Fibroblast of villous mesenchyme (primary cell): ENCODE results near the gene MSANTD1. TPM values are rescaled to one million over a fixed set of nuclear protein-coding genes. Genes with fewer than 3 reads are reported as not detected.

Experiments
- DNase-seq: peaks from one replicate; pipeline ENCODE4 v3.0.0-alpha.2; 2010; ENCODE audit warnings: low read depth
- H3K4me3 ChIP-seq: 2 replicates; pipeline ENCODE4 v1.5.1; 2011; ENCODE audit warnings: low read depth, mild to moderate bottlenecking, low read length
- CTCF ChIP-seq: IDR thresholded peaks from 2 replicates; pipeline ENCODE4 v1.5.1; 2012; ENCODE audit warnings: low read depth, mild to moderate bottlenecking, low read length; ENCODE audit not compliant: insufficient read depth
- total RNA-seq: library from RNA; depleted of rRNA; stranded (reverse); fragments of >200 nt; gene quantifications from 2 replicates; pipeline ENCODE4 v1.2.3, GENCODE V29; 2012

Gene MSANTD1
- total RNA-seq: 0.64 and 0.86 TPM in 2 replicates

DNA sequence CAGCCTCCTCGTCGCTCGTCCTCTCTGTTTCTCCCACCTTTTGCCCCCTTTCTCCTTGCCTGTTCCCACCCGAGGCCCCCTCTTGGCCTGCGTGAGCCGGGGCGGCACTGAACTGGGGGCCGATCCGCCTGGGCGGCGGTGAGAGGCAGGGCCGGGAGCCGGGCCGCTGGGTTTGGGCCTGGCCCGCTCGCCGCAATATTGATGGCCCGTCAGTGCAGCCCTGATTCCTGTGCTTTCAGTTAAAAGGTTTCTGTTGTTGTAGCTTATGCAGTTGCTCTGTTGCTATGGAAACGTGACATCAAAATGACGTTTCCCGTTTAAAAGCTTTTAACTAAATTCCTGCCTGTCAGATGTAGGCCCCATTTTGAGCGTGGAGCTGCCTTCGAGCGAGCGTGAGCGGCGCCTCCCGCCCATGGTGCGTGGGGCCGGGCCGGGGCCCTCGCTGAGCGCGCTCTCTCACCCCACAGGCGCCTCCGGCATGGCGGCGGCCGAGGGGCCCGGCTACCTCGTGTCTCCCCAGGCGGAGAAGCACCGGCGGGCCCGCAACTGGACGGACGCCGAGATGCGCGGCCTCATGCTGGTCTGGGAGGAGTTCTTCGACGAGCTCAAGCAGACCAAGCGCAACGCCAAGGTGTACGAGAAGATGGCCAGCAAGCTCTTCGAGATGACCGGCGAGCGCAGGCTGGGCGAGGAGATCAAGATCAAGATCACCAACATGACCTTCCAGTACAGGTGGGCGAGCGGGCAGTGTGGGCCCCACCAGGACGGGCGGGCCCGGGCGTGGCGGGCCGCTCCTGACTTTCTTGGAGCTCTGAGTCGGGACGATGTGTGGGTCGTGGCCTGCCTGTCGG lies at the start of gene MSANTD1:
TSS of gene MSANTD1 (plus strand) at position 349 of the 851 bp plus-strand sequence. CDS start at position 413, 64 bp downstream.
- DNase-seq: peak; percentile 25
- TF ChIP-seq CTCF: no peak
- H3K4me3 ChIP-seq: no peak within 1 kb of the TSS

DNA sequence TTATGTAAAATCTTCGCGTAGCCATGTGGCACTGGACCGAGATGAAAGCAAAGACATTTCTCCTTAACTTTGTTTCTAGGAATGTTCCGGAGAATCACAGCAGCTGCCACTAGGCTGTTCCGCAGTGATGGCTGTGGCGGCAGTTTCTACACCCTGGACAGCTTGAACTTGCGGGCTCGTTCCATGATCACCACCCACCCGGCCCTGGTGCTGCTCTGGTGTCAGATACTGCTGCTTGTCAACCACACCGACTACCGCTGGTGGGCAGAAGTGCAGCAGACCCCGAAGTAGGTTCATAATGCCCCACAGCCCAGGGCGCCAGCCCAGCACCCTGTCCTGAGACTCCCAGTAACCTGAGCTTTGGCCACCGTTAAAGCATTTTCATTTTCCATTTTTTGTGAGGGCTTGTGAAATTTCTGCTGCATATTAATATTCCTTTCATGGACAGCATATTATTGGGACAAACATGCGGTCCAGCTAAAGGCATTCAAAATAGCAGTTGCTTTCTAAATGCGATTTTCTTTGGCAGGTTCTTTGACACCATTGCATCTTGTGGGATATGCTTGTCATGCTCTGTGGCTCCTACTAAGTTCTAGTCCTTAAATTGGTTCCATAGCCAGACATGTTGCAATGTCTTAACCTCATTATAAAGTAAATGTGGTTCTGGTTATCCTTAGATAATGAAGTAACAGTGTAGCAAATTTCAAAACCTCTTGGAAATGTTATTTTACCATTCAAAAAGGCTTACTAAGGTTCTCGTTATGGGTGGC lies 49.1 kb upstream of the MSANTD1 start:
- TF ChIP-seq CTCF: no peak

DNA sequence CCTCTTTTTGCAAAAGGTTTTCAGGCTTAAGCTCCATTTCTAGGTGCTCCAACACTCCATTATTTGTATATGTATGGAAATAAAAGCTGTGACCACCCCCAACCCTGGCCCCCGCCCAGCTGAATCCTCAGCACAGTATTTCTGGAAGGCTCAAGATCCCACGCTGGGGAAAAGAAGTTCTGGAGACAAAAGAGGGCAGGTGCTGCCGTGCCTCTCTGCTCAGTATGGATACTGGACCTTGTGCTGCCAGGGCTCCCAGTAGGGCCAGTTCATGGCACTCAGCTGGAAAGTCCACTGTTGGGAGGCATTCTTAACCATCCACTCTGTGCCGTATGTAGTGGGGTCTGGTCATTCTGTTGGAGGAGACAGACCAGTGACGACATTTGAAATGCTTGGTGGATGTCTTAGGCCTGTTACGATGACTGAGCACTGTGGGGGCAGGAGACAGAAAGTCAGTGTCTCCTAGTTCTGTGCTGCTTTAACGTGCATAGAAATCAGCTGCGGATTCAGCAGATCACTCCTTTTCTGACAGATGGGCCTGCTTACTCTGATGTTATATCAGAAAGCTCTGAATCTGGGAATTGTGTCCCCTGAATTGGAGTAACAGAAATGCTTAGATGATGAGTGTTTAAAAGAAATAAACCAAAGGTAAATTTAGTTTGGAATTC lies 48.4 kb upstream of the MSANTD1 start:
- TF ChIP-seq CTCF: no peak
- DNase-seq: no peak
- no peak overlapping the region for H3K4me3 ChIP-seq

More for the DNA sequence above, 49.1 kb upstream of the MSANTD1 start:
- H3K4me3 ChIP-seq: no peak overlapping the region
- peak; percentile 36 for DNase-seq

GRCh38 chr4:3201718-3202702 lies 46.9 kb upstream of the MSANTD1 start:
- H3K4me3 ChIP-seq: no peak overlapping the region
- peak; percentile 73 for DNase-seq
- TF ChIP-seq CTCF: no peak

GRCh38 chr4:3202836-3203820 lies 45.8 kb upstream of the MSANTD1 start:
- peak; percentile 83 for DNase-seq
- TF ChIP-seq CTCF: no peak
- no peak overlapping the region for H3K4me3 ChIP-seq
